BLaER1 treated with 17β-estradiol and CSF1 and Interleukin-3, amounts not matched to agents 10 nM and 100 nM (cell line): ENCODE measurements around the gene PLEKHA7.

Source experiments
- H3K27ac ChIP-seq, 11 experiments: shearing (Covaris generic); formaldehyde crosslinking; 2 replicates each; pipeline ENCODE4 v1.8.1; 2022
- H3K27me3 ChIP-seq, 11 experiments: shearing (Covaris generic); formaldehyde crosslinking; 2 replicates each; pipeline ENCODE4 v1.8.1; 2022
- H3K36me3 ChIP-seq, 11 experiments: shearing (Covaris generic); formaldehyde crosslinking; 2 replicates each; pipeline ENCODE4 v1.8.1; 2022
- H3K4me1 ChIP-seq, 10 experiments: shearing (Covaris generic); formaldehyde crosslinking; 2 replicates each; pipeline ENCODE4 v1.8.1; 2022
- H3K4me2 ChIP-seq, 11 experiments: shearing (Covaris generic); formaldehyde crosslinking; 2 replicates each; pipeline ENCODE4 v1.8.1; 2022
- H3K4me3 ChIP-seq, 10 experiments: shearing (Covaris generic); formaldehyde crosslinking; 2 replicates each; pipeline ENCODE4 v1.8.1; 2022
- H3K9ac ChIP-seq, 11 experiments: shearing (Covaris generic); formaldehyde crosslinking; 2 replicates each; pipeline ENCODE4 v1.8.1; 2022
- H3K9me3 ChIP-seq, 11 experiments: shearing (Covaris generic); formaldehyde crosslinking; replicated peaks in 1 of 11; 2 replicates each; pipeline ENCODE4 v1.8.1; 2022
- H4K20me1 ChIP-seq, 11 experiments: shearing (Covaris generic); formaldehyde crosslinking; 2 replicates each; pipeline ENCODE4 v1.8.1; 2022
- Cebpa-rat ChIP-seq, 11 experiments: shearing (Covaris generic); IDR thresholded peaks; 2 replicates each; pipeline ENCODE4 v1.8.1; 2022

The PLEKHA7 gene

DNA sequence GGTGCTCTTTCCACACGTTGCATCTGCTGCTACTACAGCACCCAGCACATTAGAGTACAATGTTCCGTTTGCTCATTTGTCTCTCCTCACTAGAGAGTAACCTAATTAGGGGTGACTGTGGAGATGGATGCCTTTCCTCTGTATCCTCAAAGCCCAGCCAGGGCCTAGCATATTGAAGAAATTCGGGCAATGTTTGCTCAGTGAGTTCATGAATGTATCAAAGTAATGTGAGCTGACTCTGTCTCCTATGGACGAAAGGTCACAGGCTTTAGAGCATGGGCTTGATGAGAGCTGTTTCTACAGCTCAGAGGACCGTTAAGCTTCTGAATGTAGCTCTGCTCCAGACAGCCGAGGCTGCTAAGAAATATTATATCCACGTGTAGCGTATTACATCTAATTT is 208.3 kb downstream of the PLEKHA7 start:
- no peak overlapping the region for H3K27ac ChIP-seq
- H3K4me3 ChIP-seq = no peak overlapping the region
- H3K9ac ChIP-seq = no peak overlapping the region
- H3K4me1 ChIP-seq = peaks cover 12 to 57% (median 19%) of the 10 kb centered on the region in 10 experiments
- no peak for TF ChIP-seq Cebpa-rat (IDR thresholded peaks at IDR 0.05)
- H3K4me2 ChIP-seq = peak overlapping the region in 3 of 11 experiments; percentile 76 to 83 (median 80); a peak in 5 of 22 replicates
- H3K9me3 ChIP-seq = no peaks in the 10 kb centered on the region
- no peaks in the 10 kb centered on the region for H3K27me3 ChIP-seq
- no peaks in the 10 kb centered on the region for H3K36me3 ChIP-seq
- no peaks in the 10 kb centered on the region for H4K20me1 ChIP-seq

DNA sequence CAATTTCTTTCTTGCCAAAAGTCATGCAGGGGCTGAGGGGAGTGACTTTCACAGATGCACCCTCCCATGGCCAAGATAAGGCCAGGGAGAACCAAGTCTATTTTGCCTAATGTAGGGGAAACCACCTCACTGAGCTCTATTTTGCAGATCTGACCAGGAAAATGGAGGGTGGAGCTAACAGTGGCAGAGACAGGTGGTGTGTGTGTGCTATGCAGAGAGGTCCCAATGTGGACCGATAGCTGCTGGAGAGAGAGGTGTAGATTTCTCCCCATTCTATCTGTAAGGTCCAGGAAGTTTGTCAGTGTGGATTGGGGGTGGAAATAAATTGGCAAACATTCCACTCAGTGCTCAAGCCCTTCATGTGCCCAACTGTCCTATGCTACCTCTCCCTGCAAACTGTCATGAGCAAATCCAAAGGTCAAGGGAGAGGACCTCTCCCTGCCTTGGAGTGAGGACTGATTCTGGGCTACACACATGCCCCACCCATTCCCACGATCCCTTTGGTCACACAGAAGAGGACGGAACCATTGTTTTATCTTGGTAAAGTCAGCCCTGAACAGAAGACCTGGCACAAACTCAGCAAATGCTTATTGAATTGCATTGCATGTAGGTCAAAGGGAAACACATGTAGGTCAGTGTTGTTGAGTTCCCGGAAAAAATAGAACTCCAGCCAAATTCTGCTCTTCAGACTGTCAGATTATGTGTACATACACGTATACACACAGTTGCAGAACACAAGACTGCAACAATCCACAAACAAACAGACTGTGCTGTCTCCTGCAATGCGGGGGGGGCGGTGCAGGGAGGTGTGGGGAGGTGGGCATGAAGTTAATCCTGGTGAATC is 209.9 kb downstream of the PLEKHA7 start:
- Histone ChIP-seq H4K20me1 (no peaks in the 10 kb centered on the region), H3K4me1 (peaks cover 12 to 55% (median 19%) of the 10 kb centered on the region in 10 experiments), H3K4me2 (no peak overlapping the region), H3K4me3 (no peak overlapping the region), H3K9ac (no peak overlapping the region), H3K9me3 (no peaks in the 10 kb centered on the region), H3K36me3 (no peaks in the 10 kb centered on the region), H3K27me3 (no peaks in the 10 kb centered on the region), H3K27ac (no peak overlapping the region)
- no peak for TF ChIP-seq Cebpa-rat (IDR thresholded peaks at IDR 0.05)

DNA sequence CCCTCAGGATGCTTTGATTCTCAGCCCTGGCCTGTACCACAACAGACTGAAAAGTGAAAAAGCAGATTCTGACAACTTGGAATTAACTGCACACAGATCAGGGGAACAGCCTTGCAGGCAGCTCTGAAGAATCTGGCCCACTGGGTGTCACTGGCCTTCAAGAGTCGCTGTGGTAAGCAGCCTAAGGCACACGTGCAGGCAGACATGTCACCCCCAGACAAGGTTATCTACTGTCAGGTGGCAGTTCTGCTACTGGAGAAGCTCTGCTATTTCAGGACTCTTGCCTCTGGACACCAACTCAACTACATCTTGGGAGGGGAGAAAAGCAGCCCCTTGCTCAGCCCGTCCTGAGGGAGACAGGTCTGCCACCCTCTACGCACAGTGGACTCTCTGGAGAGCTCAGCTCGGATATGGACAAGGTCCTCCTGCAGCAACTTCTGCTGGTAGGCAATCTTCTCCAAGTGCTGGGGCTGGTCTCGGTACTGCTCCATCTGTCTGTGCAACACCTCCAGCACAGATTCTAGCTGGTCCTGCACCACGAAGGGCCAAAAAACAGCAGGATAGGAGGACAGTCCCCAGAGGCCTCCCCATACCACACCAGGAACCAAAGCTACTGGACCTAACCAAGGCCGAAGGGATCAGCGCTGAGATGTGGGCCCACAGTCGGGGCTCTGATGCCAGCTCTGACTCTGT is 212.8 kb downstream of the PLEKHA7 start:
- Histone ChIP-seq H4K20me1 (no peaks in the 10 kb centered on the region), H3K9ac (no peak overlapping the region), H3K27me3 (no peaks in the 10 kb centered on the region), H3K4me1 (peaks cover 0 to 34% (median 2%) of the 10 kb centered on the region in 10 experiments; a peak in 10 of 20 replicates), H3K4me3 (no peak overlapping the region), H3K27ac (no peak overlapping the region), H3K9me3 (no peaks in the 10 kb centered on the region), H3K4me2 (no peak overlapping the region), H3K36me3 (no peaks in the 10 kb centered on the region)
- TF ChIP-seq Cebpa-rat (IDR thresholded peaks at IDR 0.05) = no peak

DNA sequence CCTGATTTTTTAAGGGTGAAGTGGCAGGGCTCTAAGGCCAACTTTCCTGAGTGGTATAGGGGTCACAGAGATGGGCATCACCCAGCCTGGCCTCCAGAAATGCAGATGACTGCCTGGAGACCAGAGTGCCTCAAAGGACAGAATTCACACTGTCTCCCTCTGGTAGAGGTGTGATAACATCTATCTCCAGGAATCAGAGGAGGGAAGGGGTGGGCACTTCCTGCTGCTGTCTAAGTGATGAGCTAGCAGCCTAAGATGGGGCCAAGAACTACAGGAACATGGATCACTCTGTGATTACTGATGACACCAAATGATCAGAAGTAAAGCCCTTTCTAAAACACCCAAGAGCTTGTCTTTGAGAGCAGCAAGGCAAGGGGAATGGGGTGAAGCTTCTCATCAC is 213.8 kb downstream of the PLEKHA7 start:
- Histone ChIP-seq H4K20me1 (no peaks in the 10 kb centered on the region), H3K36me3 (no peaks in the 10 kb centered on the region), H3K4me3 (no peak overlapping the region), H3K4me1 (peaks cover under 1 to 30% (median 3%) of the 10 kb centered on the region in 10 experiments; a peak in 15 of 20 replicates), H3K27ac (no peak overlapping the region), H3K9me3 (no peaks in the 10 kb centered on the region), H3K27me3 (no peaks in the 10 kb centered on the region), H3K9ac (no peak overlapping the region), H3K4me2 (peak overlapping the region in 3 of 11 experiments; percentile 10 to 17 (median 15); a peak in 2 of 22 replicates)
- TF ChIP-seq Cebpa-rat (IDR thresholded peaks at IDR 0.05) = no peak

DNA sequence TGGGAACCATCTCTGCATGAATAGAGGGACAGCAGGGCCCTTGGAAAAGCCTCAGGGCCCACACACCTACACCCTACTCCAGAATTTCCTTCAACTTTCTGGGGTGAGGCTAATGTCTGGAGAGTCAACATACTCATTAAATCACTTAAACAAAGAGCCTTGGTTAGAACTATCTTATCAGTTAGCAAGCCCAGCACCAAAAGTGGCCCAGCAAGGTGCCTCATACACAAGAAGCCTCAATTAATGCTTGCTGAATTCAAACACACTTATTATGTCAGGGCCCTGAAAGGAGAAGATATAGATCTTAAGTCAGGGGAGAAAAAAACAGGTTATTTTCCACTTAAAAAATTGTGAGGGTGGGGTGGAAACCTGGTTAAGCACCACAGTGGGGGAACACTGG is 214.3 kb downstream of the PLEKHA7 start:
- peaks cover 5 to 35% (median 7%) of the 10 kb centered on the region in 10 experiments; a peak in 17 of 20 replicates for H3K4me1 ChIP-seq
- H3K36me3 ChIP-seq = no peaks in the 10 kb centered on the region
- no peak overlapping the region for H3K27ac ChIP-seq
- no peak overlapping the region for H3K9ac ChIP-seq
- no peaks in the 10 kb centered on the region for H3K9me3 ChIP-seq
- TF ChIP-seq Cebpa-rat (IDR thresholded peaks at IDR 0.05) = no peak
- peak overlapping the region in 3 of 11 experiments; percentile 10 to 17 (median 15); a peak in 2 of 22 replicates for H3K4me2 ChIP-seq
- no peaks in the 10 kb centered on the region for H4K20me1 ChIP-seq
- no peak overlapping the region for H3K4me3 ChIP-seq
- H3K27me3 ChIP-seq = no peaks in the 10 kb centered on the region

DNA sequence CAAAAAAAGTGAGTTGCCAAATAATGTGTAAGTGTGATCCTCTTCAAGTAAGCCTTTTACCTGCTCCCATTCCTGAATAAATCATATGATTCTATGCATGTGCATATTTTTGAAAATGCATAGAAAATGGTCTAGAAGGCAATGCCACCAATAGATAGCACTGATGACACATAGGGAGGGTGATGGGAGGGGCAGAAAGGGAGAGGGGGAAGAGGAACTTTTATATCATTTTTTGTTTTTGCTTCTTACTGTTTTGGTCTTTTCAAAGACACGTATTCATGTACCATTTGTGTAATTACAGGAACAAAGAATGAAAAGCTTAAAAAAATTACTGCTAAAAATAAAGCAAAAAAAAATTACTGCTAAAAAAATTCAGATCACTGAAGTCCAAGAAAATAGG is 215.0 kb downstream of the PLEKHA7 start:
- Histone ChIP-seq H3K4me1 (peaks cover 7 to 42% (median 13%) of the 10 kb centered on the region in 10 experiments; a peak in 17 of 20 replicates), H3K4me3 (no peak overlapping the region), H3K9me3 (no peaks in the 10 kb centered on the region), H3K27ac (no peak overlapping the region), H3K9ac (no peak overlapping the region), H3K27me3 (no peaks in the 10 kb centered on the region), H3K4me2 (peak overlapping the region in 1 of 11 experiments; percentile 10; a peak in 1 of 22 replicates), H4K20me1 (no peaks in the 10 kb centered on the region), H3K36me3 (no peaks in the 10 kb centered on the region)
- TF ChIP-seq Cebpa-rat (IDR thresholded peaks at IDR 0.05) = no peak

DNA sequence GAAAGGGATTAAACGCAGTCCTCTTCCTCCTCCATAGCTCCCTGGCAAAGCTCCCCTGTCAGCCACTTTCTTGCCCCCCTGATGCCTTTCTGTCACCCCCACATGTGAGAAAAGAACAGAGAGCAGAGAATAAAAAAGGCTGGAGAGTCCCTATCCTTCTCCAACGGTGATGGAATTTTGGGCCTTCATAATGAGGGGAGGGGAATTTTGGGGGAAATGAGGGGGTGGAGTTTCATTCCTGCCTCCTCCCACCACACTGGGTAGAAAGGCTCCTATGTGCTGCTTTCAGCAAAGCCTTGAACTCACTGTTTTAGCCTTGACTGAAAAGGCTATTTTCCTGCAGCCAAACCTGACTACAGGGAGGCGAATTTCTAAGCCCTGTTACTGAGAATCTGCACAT is 216.4 kb downstream of the PLEKHA7 start:
- Histone ChIP-seq H3K4me2 (no peak overlapping the region), H3K4me3 (no peak overlapping the region), H3K27ac (no peak overlapping the region), H3K27me3 (no peaks in the 10 kb centered on the region), H3K9me3 (no peaks in the 10 kb centered on the region), H3K36me3 (no peaks in the 10 kb centered on the region), H3K9ac (no peak overlapping the region), H3K4me1 (peaks cover 11 to 56% (median 26%) of the 10 kb centered on the region in 10 experiments; a peak in 19 of 20 replicates), H4K20me1 (no peaks in the 10 kb centered on the region)
- no peak for TF ChIP-seq Cebpa-rat (IDR thresholded peaks at IDR 0.05)

DNA sequence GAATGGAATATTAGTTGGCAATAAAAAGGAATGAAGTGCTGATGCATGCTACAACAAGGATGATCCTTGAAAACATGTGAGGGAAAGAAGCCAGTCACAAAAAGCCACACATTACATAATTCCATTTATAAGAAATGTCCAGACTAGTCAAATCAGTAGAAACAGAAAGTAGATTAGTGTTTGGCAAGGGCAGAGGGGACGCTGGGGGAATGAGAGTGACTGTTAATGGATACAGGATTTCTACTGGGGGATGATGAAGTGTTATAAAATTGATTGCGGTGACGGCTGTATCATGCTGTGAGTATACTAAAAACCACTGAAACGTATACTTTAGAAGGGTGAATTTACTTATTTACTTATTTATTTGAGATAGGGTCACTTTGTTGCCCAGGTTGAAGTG is 217.9 kb downstream of the PLEKHA7 start:
- TF ChIP-seq Cebpa-rat (IDR thresholded peaks at IDR 0.05) = no peak
- H3K4me1 ChIP-seq = peaks cover 24 to 71% (median 40%) of the 10 kb centered on the region in 10 experiments
- no peak overlapping the region for H3K9ac ChIP-seq
- no peak overlapping the region for H3K4me3 ChIP-seq
- no peaks in the 10 kb centered on the region for H4K20me1 ChIP-seq
- no peak overlapping the region for H3K4me2 ChIP-seq
- H3K27ac ChIP-seq = no peak overlapping the region
- H3K9me3 ChIP-seq = no peaks in the 10 kb centered on the region
- no peaks in the 10 kb centered on the region for H3K36me3 ChIP-seq
- no peaks in the 10 kb centered on the region for H3K27me3 ChIP-seq

DNA sequence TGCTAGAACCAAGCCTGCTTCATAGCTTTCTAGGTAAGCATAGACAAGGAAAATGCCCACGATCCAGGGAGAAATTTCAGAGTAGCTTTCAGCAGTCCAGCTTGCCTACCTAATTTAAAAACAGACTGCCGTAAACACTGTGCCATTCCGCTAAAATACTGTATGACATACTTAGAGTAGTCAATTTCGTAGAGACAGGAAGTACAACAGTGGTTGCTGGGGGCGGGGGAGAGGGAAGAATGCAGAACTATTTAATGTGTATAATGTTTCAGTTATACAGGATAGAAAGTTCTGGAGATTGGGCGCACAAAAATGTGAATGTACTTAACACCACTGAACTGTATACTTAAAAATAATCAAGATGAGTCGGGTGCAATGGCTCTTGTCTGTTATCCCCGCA is 219.1 kb downstream of the PLEKHA7 start:
- Histone ChIP-seq H3K36me3 (no peaks in the 10 kb centered on the region), H3K4me1 (peaks cover 35 to 78% (median 52%) of the 10 kb centered on the region in 10 experiments), H4K20me1 (no peaks in the 10 kb centered on the region), H3K9me3 (no peaks in the 10 kb centered on the region), H3K27ac (peak overlapping the region in 8 of 11 experiments; percentile 29 to 83 (median 66); a peak in 14 of 22 replicates), H3K4me3 (no peak overlapping the region), H3K9ac (peak overlapping the region in 6 of 11 experiments; percentile 18 to 58 (median 50); a peak in 9 of 22 replicates), H3K4me2 (peak overlapping the region in 10 of 11 experiments; percentile 2 to 93 (median 68); a peak in 17 of 22 replicates), H3K27me3 (no peaks in the 10 kb centered on the region)
- no peak for TF ChIP-seq Cebpa-rat (IDR thresholded peaks at IDR 0.05)
